AG04449 (cell line): ENCODE measurements around the gene IKZF2.

Experiments used
- CTCF ChIA-PET: fragments of 350-600 bp; formaldehyde crosslinking; extraction: SDS; loops from one replicate; lab custom pipeline; 2021; ENCODE audit warnings: antibody characterized with exemption; lab: Yijun Ruan, JAX
- POLR2A ChIA-PET: fragments of 400-600, 350-600 bp; formaldehyde crosslinking; extraction: SDS; loops from one replicate; lab custom pipeline; 2020; ENCODE audit warnings: antibody characterized with exemption, inconsistent platforms; lab: Yijun Ruan, JAX
- DNase-seq: peaks from one replicate; pipeline ENCODE4 v3.0.0-alpha.2; 2010; ENCODE audit warnings: low read depth, low spot score
- H3K4me3 ChIP-seq: 2 replicates; pipeline ENCODE4 v1.5.1; 2011; ENCODE audit warnings: low read depth, mild to moderate bottlenecking, control low read depth, low read length
- CTCF ChIP-seq: IDR thresholded peaks from one replicate; pipeline ENCODE4 v1.5.1; 2011; ENCODE audit warnings: mild to moderate bottlenecking, moderate library complexity, low read length, control low read depth, inconsistent platforms; ENCODE audit not compliant: insufficient read depth; ENCODE audit errors: missing control alignments

Gene IKZF2

GRCh38 chr2:212966884-212967283, 184.5 kb downstream of the IKZF2 start:
- CTCF ChIA-PET = no interaction called here
- DNase-seq = no peak
- POLR2A ChIA-PET = no interaction called here

GRCh38 chr2:212962691-212963090, 188.7 kb downstream of the IKZF2 start:
- DNase-seq = no peak
- H3K4me3 ChIP-seq = no peak overlapping the region
- ChIA-PET POLR2A (no interaction called here), CTCF (interaction anchor here (0.8 to 1.6 kb wide), 2 partner anchors 10 to 70 kb away, joined by 3 to 4 read pairs; no protein-coding TSS in a partner anchor)
- no peak for TF ChIP-seq CTCF

More at GRCh38 chr2:212966884-212967283, 184.5 kb downstream of the IKZF2 start:
- no peak for TF ChIP-seq CTCF
- H3K4me3 ChIP-seq = no peak overlapping the region

GRCh38 chr2:212961255-212961654, 190.2 kb downstream of the IKZF2 start:
- no peak overlapping the region for H3K4me3 ChIP-seq
- ChIA-PET POLR2A (no interaction called here), CTCF (no interaction called here)
- TF ChIP-seq CTCF = no peak
- DNase-seq = no peak

GRCh38 chr2:212960336-212960735, 191.1 kb downstream of the IKZF2 start:
- no peak for TF ChIP-seq CTCF
- CTCF ChIA-PET = no interaction called here
- POLR2A ChIA-PET = no interaction called here
- no peak for DNase-seq
- H3K4me3 ChIP-seq = no peak overlapping the region

- CTCF ChIA-PET = interaction anchor here (0.9 kb wide), 1 partner anchor 9 kb away, joined by 3 read pairs; no protein-coding TSS in a partner anchor
- TF ChIP-seq CTCF = no peak
- POLR2A ChIA-PET = no interaction called here
Observed at GRCh38 chr2:212959471-212960117, 191.8 kb downstream of the IKZF2 start.

GRCh38 chr2:212958757-212959295, 192.6 kb downstream of the IKZF2 start:
- no peak overlapping the region for H3K4me3 ChIP-seq
- no peak for DNase-seq
- ChIA-PET POLR2A (no interaction called here), CTCF (interaction anchor here (0.9 kb wide), 1 partner anchor 10 kb away, joined by 3 read pairs; no protein-coding TSS in a partner anchor)
- no peak for TF ChIP-seq CTCF

More at GRCh38 chr2:212959471-212960117, 191.8 kb downstream of the IKZF2 start:
- no peak overlapping the region for H3K4me3 ChIP-seq
- no peak for DNase-seq
